ENCODE measurements around the gene COX7A2. TPM values are rescaled to one million over a fixed set of nuclear protein-coding genes. Genes with fewer than 3 reads are reported as not detected.

The COX7A2 gene
- total RNA-seq, 1 donor from 2014 or later: 302 TPM

DNA sequence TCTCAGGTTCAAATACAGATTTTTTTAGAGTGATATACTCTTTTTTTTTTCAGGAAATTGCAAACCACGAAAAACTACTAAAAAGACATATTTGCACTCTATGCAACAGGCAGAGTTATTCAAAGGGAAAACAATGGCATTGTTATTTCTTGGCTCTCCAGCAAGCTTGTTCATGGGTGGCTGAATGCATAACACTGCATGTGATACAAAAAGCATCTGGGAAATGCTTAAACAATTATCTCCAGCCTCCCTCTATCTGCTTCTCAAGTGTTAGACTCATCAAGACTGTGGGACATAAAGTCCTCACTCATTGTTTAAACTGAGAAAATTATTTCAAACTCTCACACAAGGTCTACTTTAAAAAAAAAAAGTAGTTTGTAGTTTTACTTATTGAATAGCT, 30.5 kb downstream of the COX7A2 start:
- Mint-ChIP-seq H3K9me3 (ENCODE audit: low read depth) (no peaks in the 10 kb centered on the region), H3K4me1 (ENCODE audit: low read depth) (peaks cover 44% of the 10 kb centered on the region), H3K4me3 (ENCODE audit: unreplicated experiment) (no peak overlapping the region), H3K27ac (ENCODE audit: unreplicated experiment) (no peak overlapping the region), H3K36me3 (ENCODE audit: low read depth) (no peaks in the 10 kb centered on the region), H3K27me3 (ENCODE audit: low read depth) (no peaks in the 10 kb centered on the region)
- DNase-seq (ENCODE audit: low spot score): no peak
- TF ChIP-seq, protein P1, sequence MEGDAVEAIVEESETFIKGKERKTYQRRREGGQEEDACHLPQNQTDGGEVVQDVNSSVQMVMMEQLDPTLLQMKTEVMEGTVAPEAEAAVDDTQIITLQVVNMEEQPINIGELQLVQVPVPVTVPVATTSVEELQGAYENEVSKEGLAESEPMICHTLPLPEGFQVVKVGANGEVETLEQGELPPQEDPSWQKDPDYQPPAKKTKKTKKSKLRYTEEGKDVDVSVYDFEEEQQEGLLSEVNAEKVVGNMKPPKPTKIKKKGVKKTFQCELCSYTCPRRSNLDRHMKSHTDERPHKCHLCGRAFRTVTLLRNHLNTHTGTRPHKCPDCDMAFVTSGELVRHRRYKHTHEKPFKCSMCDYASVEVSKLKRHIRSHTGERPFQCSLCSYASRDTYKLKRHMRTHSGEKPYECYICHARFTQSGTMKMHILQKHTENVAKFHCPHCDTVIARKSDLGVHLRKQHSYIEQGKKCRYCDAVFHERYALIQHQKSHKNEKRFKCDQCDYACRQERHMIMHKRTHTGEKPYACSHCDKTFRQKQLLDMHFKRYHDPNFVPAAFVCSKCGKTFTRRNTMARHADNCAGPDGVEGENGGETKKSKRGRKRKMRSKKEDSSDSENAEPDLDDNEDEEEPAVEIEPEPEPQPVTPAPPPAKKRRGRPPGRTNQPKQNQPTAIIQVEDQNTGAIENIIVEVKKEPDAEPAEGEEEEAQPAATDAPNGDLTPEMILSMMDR (IDR thresholded peaks at IDR 0.05): no peak

DNA sequence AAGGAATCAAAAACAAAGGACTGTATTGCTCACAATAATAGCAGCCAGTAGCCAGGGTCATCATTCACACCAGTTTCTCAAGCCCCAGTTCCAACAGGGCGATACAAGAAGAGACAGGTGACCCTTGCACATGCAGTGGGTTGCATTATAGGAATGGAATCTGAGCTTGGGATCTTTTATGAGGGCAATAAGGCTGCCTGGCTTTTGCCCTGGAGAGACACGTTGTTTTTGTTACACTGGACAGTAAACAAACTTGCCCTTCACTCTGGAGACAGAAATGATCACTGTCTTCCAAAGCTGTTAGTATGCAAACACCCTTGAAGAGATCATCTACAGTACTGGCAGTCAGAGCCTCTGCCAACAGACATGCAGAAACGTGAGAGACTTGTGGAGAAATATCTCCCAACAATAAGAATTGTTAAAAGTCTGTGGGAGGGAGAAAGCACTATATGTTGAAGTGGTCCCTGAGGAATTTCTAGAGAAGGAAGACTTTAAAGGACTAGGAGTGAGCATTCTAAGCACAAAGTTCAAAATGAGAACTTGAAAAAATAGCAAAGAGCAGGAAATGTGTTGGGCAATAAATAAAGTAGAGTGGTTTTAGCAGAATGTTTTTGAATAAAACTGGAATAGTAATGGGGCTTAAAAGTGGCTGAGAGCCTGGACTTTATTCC, 31.5 kb downstream of the COX7A2 start:
- DNase-seq (ENCODE audit: low spot score): no peak
- Mint-ChIP-seq H3K36me3 (ENCODE audit: low read depth) (no peaks in the 10 kb centered on the region), H3K9me3 (ENCODE audit: low read depth) (no peaks in the 10 kb centered on the region), H3K27me3 (ENCODE audit: low read depth) (no peaks in the 10 kb centered on the region), H3K27ac (ENCODE audit: unreplicated experiment) (no peak overlapping the region), H3K4me3 (ENCODE audit: unreplicated experiment) (no peak overlapping the region), H3K4me1 (ENCODE audit: low read depth) (peaks cover 46% of the 10 kb centered on the region)
- TF ChIP-seq, protein P1 (IDR thresholded peaks at IDR 0.05): no peak

DNA sequence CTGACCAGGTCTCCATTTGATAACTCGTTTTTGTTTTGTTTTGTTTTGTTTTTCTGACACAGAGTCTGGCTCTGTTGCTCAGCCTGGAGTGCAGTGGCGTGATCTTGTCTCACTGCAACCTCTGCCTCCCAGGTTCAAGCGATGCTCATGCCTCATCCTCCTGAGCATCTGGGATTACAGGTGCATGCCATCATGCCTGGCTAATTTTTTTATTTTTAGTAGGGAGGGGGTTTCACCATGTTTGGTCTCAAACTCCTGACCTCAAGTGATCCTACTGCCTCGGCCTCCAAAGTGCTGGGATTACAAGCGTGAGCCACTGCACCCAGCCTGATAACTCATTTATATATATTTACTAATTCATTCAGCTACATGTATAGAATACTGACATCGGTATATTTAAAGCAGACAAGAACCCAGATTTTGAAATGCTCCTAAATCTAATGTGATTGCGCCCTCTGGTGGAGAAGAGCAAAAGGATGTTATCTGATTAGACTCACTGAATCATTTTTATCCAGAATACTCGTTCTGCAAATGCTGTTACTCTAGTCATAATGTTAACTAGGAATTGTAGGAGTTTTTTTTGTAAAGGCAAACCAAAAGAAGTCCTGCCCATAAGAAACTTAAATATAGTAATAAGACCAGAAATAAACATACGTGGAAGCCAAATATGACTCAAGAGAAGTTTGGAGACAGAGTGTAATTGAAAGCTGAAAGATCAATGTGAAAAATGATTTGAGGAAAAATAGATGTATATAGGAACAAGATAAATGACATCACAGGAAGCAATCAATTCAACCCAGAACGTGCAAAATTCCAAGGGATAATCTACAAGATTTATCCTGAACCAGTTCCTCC, 32.5 kb downstream of the COX7A2 start:
- Mint-ChIP-seq H3K9me3 (ENCODE audit: low read depth) (no peaks in the 10 kb centered on the region), H3K4me1 (ENCODE audit: low read depth) (peaks cover 51% of the 10 kb centered on the region), H3K27ac (ENCODE audit: unreplicated experiment) (no peak overlapping the region), H3K36me3 (ENCODE audit: low read depth) (no peaks in the 10 kb centered on the region), H3K27me3 (ENCODE audit: low read depth) (no peaks in the 10 kb centered on the region), H3K4me3 (ENCODE audit: unreplicated experiment) (no peak overlapping the region)
- no peak for DNase-seq (ENCODE audit: low spot score)
- TF ChIP-seq, protein P1 (IDR thresholded peaks at IDR 0.05): peak; percentile 91

DNA sequence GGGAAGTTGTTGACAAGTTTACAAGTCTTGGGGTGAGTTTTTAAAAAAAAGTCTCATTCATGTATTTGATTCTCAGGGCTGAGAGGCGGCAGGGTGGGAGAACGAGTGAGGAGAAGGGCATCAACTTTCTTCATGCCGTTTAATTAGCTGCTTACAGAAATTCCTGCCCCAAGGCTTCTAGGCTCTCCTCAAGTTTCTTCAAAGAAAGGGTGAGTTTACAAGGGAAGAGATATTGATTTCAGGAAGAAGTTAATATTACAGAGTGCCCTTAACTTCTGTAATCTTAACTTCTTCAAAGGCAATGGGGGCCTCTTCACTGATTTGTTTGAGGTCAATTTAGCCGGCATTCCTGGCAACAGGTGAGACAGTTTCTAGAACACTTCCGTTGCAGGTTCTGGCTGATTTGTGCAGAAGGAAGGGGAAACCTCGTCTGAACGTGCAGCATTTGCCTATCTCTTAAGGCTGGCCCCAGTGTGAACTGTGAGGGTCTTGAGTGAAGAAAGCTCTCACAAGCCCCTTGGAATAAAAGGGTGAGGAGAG, 34.3 kb downstream of the COX7A2 start:
- Mint-ChIP-seq H3K4me1 (ENCODE audit: low read depth) (peaks cover 51% of the 10 kb centered on the region), H3K27me3 (ENCODE audit: low read depth) (no peaks in the 10 kb centered on the region), H3K9me3 (ENCODE audit: low read depth) (no peaks in the 10 kb centered on the region), H3K36me3 (ENCODE audit: low read depth) (peaks cover 7% of the 10 kb centered on the region), H3K4me3 (ENCODE audit: unreplicated experiment) (peak overlapping the region; percentile 65), H3K27ac (ENCODE audit: unreplicated experiment) (peak overlapping the region; percentile 89)
- TF ChIP-seq, protein P1 (IDR thresholded peaks at IDR 0.05): peak; percentile 3
- DNase-seq (ENCODE audit: low spot score): no peak

Data from chondrocyte (in vitro differentiated cells).